Mesenchymal stem cell (in vitro differentiated cells and primary cell): Measurements from ENCODE around the gene HOXD11. TPM values are rescaled to one million over a fixed set of nuclear protein-coding genes. Genes with fewer than 3 reads are reported as not detected.
A peak's percentile ranks its signal among the peaks of the same experiment; 100 is the strongest.

ENCODE experiments used
- DNase-seq: peaks from one replicate; pipeline ENCODE4 v3.0.0-alpha.2; 2013
- H2AFZ ChIP-seq: one replicate; pipeline ENCODE4 v1.6.1; 2013; ENCODE audit warnings: low read depth, mild to moderate bottlenecking, control low read depth, inconsistent platforms, low read length, moderate library complexity
- H2AK5ac ChIP-seq: 2 replicates; pipeline ENCODE4 v1.6.1; 2013; ENCODE audit warnings: low read length, moderate library complexity, mild to moderate bottlenecking, inconsistent platforms; ENCODE audit not compliant: severe bottlenecking
- H2BK120ac ChIP-seq: one replicate; pipeline ENCODE4 v1.6.1; 2013; ENCODE audit warnings: low read depth, mild to moderate bottlenecking, inconsistent platforms, low read length, moderate library complexity
- H2BK12ac ChIP-seq, 2 experiments: one replicate each; pipeline ENCODE4 v1.6.1; 2013; ENCODE audit warnings: inconsistent platforms in 2 of 2, low read length in 2 of 2, mild to moderate bottlenecking in 2 of 2, moderate library complexity in 2 of 2, control low read depth in 1 of 2
- H2BK15ac ChIP-seq: one replicate; pipeline ENCODE4 v1.6.1; 2013; ENCODE audit warnings: mild to moderate bottlenecking, low read depth, inconsistent platforms; ENCODE audit not compliant: poor library complexity, severe bottlenecking
- H2BK5ac ChIP-seq: 2 replicates; pipeline ENCODE4 v1.6.1; 2013; ENCODE audit warnings: low read depth, mild to moderate bottlenecking, low read length, control low read depth, inconsistent platforms; ENCODE audit not compliant: poor library complexity, severe bottlenecking
- H3K14ac ChIP-seq, 2 experiments: one replicate each; pipeline ENCODE4 v1.6.1; 2013; ENCODE audit warnings: inconsistent platforms in 2 of 2, low read length in 2 of 2, control low read depth in 1 of 2, mild to moderate bottlenecking in 1 of 2, moderate library complexity in 1 of 2
- H3K18ac ChIP-seq, 2 experiments: one replicate each; pipeline ENCODE4 v1.6.1; 2013; ENCODE audit warnings: inconsistent platforms in 2 of 2, low read length in 2 of 2, control low read depth in 1 of 2, low read depth in 1 of 2, mild to moderate bottlenecking in 1 of 2
- H3K23ac ChIP-seq, 2 experiments: one replicate each; pipeline ENCODE4 v1.6.1; 2013; ENCODE audit warnings: inconsistent platforms in 2 of 2, low read length in 2 of 2, mild to moderate bottlenecking in 2 of 2, moderate library complexity in 2 of 2, control low read depth in 1 of 2
- H3K27ac ChIP-seq: 2 replicates; pipeline ENCODE4 v1.5.1; 2013; ENCODE audit warnings: mild to moderate bottlenecking, moderate library complexity, low read length, control low read depth, inconsistent platforms; ENCODE audit not compliant: poor library complexity, severe bottlenecking
- H3K27me3 ChIP-seq, 2 experiments: 2 replicates each; pipeline versions ENCODE4 v1.6.1 to v1.7.0; 2013; ENCODE audit warnings: low read length in 2 of 2, mild to moderate bottlenecking in 2 of 2, moderate library complexity in 2 of 2, control low read depth in 1 of 2, inconsistent platforms in 1 of 2; ENCODE audit not compliant: control insufficient read depth in 1 of 2, insufficient read depth in 1 of 2
- H3K36me3 ChIP-seq, 2 experiments: 2 replicates each; pipeline versions ENCODE4 v1.6.1 to v1.7.0; 2013; ENCODE audit warnings: low read length in 2 of 2, control low read depth in 1 of 2, inconsistent platforms in 1 of 2, low read depth in 1 of 2, mild to moderate bottlenecking in 1 of 2; ENCODE audit not compliant: insufficient read depth in 2 of 2, control insufficient read depth in 1 of 2
- H3K4ac ChIP-seq, 2 experiments: one replicate each; pipeline ENCODE4 v1.6.1; 2013; ENCODE audit warnings: inconsistent platforms in 2 of 2, low read length in 2 of 2, mild to moderate bottlenecking in 2 of 2, moderate library complexity in 2 of 2, control low read depth in 1 of 2, low read depth in 1 of 2
- H3K4me1 ChIP-seq: 2 replicates; pipeline ENCODE4 v1.6.1; 2013; ENCODE audit warnings: low read depth, low read length, control low read depth; ENCODE audit not compliant: control insufficient read depth, insufficient read depth
- H3K4me2 ChIP-seq: 2 replicates; pipeline ENCODE4 v1.6.1; 2013; ENCODE audit warnings: low read length, mild to moderate bottlenecking, inconsistent platforms; ENCODE audit not compliant: poor library complexity, severe bottlenecking
- H3K4me3 ChIP-seq, 2 experiments: 2 replicates each; pipeline versions ENCODE4 v1.5.1 to v1.7.0; 2013; ENCODE audit warnings: low read length in 2 of 2, mild to moderate bottlenecking in 2 of 2, control low read depth in 1 of 2, low read depth in 1 of 2; ENCODE audit not compliant: insufficient read depth in 1 of 2
- H3K79me1 ChIP-seq: replicated peaks from 2 replicates; pipeline ENCODE4 v1.6.1; 2013; ENCODE audit warnings: mild to moderate bottlenecking, control low read depth, low read length, inconsistent platforms; ENCODE audit not compliant: poor library complexity, severe bottlenecking
- H3K9ac ChIP-seq: 2 replicates; pipeline ENCODE4 v1.7.0; 2013; ENCODE audit warnings: mild to moderate bottlenecking, low read length, moderate library complexity
- H3K9me3 ChIP-seq: 2 replicates; pipeline ENCODE4 v1.7.0; 2013; ENCODE audit warnings: mild to moderate bottlenecking, low read length; ENCODE audit not compliant: control insufficient read depth
- H4K8ac ChIP-seq: one replicate; pipeline ENCODE4 v1.6.1; 2013; ENCODE audit warnings: inconsistent platforms, mild to moderate bottlenecking, low read length, moderate library complexity
- H4K91ac ChIP-seq: one replicate; pipeline ENCODE4 v1.6.1; 2013; ENCODE audit warnings: mild to moderate bottlenecking, low read length, inconsistent platforms
- WGBS: methylation state at CpG from one replicate; pipeline ENCODE4 v1.1.7; 2013; ENCODE audit warnings: mixed read lengths; 5-methylcytosine and 5-hydroxymethylcytosine counted together
- polyA plus RNA-seq, 2 experiments: library from polyadenylated mRNA; stranded (reverse); fragments of 200-250 nt; gene quantifications; one replicate each; pipeline ENCODE4 v1.2.3, GENCODE V29; 2013

The HOXD11 gene
- polyA plus RNA-seq (2013, experiment 1 of 2): not detected
- polyA plus RNA-seq (2013, experiment 2 of 2): not detected

DNA sequence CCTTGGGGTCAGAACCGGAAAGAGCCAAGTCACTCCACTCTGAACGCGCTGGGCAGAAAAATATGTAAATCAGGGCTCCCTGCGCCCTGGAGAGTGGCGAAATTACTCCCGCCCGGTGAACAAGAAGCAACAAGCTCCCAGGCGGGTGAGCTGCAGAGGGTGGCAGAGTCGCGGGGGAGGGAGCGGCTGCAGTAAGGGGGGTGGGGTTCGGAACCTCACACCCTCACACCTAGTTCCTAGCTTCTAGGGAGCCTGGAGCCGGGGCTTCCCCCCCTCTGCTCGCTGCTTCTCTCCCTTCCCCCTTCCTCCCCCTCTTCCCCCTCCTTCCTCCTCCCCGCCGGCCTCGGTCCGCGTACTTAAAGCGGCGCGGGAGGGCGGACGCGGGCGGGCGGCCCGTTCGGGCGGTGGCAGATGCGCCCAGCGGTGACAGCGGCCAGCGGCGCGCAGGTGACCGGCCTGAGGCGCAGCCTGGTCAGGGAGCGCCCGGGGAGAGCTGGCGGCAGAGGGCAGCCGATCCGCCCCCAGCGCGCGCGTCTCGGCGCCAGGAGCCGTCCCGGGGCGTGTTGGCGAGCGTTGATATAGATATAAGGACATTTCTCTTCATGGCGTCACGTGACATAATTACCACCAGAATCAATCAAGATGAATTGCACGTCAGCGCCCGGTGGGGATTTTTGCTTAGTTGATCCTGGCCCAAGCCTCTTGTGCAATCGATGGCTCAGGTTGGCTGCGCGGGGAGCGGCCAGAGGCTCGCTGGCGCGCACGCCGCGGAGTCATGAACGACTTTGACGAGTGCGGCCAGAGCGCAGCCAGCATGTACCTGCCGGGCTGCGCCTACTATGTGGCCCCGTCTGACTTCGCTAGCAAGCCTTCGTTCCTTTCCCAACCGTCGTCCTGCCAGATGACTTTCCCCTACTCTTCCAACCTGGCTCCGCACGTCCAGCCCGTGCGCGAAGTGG is at the start of gene HOXD11:
Gene HOXD11 (plus strand): TSS at position 700 of the 959 bp plus-strand sequence. CDS start 76 bp downstream, at position 776.
- Histone ChIP-seq H3K9ac (no peak within 1 kb of the TSS), H3K36me3 (no peaks in the 10 kb centered on the region), H3K27ac (no peak within 1 kb of the TSS), H3K4ac (no peak within 1 kb of the TSS), H3K23ac (no peak within 1 kb of the TSS), H3K79me1 (no peaks in the 10 kb centered on the region), H2BK15ac (no peak within 1 kb of the TSS), H3K4me1 (peaks cover 22% of the 10 kb centered on the region), H2BK12ac (no peak within 1 kb of the TSS), H2AK5ac (no peak within 1 kb of the TSS), H3K27me3 (peaks cover 90 to 93% of the 10 kb centered on the region in 2 experiments), H3K9me3 (no peaks in the 10 kb centered on the region), H4K91ac (no peak within 1 kb of the TSS), H3K14ac (no peak within 1 kb of the TSS), H2AFZ (no peak within 1 kb of the TSS), H3K18ac (no peak within 1 kb of the TSS), H3K4me2 (peak within 1 kb of the TSS; percentile 5), H2BK120ac (no peak within 1 kb of the TSS), H3K4me3 (peak within 1 kb of the TSS; percentile 27 to 69), H2BK5ac (no peak within 1 kb of the TSS), H4K8ac (no peak within 1 kb of the TSS)
- 1% methylated on average over 44 of the region's 85 CpGs for whole genome bisulfite sequencing
- no peak for DNase-seq

DNA sequence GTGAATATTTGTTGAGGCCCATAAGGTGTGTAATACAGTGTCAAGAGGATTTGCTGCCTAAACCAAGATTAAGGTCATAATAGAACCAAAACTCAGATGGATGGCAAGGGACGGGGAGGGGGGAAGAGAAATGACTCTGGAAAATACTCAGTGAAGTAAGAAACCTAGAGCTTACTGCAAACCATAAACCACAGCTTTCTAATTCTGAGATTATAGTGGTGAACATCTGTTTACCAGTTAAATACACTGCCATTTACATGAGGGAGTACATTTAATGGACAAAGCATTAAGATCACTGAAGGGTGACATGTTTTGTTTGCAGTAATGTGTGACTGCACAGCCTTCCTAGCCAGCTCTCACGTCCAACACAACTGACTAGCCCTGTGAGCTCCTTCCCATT is 43.1 kb upstream of the HOXD11 start:
- Histone ChIP-seq H3K36me3 (no peaks in the 10 kb centered on the region), H3K18ac (no peak overlapping the region), H3K9me3 (no peaks in the 10 kb centered on the region), H3K9ac (no peak overlapping the region), H3K27me3 (peaks cover 57 to 76% of the 10 kb centered on the region in 2 experiments), H4K91ac (no peak overlapping the region), H3K14ac (no peak overlapping the region), H2AK5ac (no peak overlapping the region), H3K79me1 (no peaks in the 10 kb centered on the region), H3K23ac (no peak overlapping the region), H3K4me3 (no peak overlapping the region), H4K8ac (no peak overlapping the region), H2AFZ (no peak overlapping the region), H2BK15ac (no peak overlapping the region), H2BK120ac (no peak overlapping the region), H3K27ac (no peak overlapping the region), H2BK5ac (no peak overlapping the region), H3K4ac (no peak overlapping the region), H2BK12ac (no peak overlapping the region), H3K4me1 (peaks cover 14% of the 10 kb centered on the region), H3K4me2 (no peak overlapping the region)
- no peak for DNase-seq
- WGBS: 45% methylated on average over 1 of the region's 2 CpGs

DNA sequence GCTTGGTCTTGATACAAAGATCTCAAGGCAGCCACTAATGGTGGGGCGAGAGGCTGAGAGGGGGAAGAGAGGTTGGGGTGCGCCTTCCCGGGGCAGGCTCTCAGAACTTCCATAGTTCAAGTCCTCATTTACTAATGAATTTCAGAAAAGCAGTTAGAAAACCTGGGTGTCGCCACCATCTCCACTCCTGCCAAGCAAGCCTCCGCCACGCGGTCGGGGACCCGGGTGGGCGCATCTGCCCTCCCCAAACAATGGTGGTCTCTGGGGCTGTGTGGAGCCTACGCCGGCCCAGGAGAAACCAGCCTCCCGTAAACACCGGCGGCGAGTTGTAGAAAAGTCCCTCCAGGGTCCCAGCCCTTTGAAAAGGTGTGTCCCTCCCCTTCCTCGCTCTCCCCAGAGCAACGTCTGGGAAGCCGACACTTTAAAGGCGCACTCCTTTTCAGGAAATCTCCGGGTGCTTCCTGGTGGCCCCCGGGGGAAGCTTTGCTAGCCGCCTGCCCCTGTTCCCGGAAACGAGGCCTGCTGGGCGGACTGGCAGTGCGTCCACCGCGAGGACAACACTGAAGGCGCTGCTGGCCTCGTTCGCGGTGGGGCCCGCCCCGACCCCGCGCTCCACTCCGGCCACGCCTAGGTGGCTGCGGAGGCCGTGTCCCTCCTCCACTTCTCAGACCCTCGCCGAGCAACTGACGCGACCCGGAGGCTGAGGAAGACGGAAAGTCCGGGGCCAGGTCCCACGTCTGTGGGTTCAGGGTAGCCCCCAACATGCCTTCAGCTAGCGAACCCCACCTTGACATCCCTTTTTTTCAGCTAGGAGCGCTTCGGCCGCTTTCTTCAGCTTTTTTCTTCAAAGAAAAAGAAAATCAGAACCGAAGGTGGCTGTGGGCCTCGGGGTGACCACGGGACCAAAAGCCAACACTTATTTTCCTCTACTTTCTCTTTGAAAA is 40.2 kb upstream of the HOXD11 start:
- no peaks in the 10 kb centered on the region for H3K79me1 ChIP-seq
- H3K4me1 ChIP-seq: peaks cover 14% of the 10 kb centered on the region
- no peaks in the 10 kb centered on the region for H3K36me3 ChIP-seq
- no peak overlapping the region for H3K23ac ChIP-seq
- H3K4me2 ChIP-seq: peak overlapping the region; percentile 9
- no peak overlapping the region for H2BK15ac ChIP-seq
- H3K4ac ChIP-seq: no peak overlapping the region
- no peak overlapping the region for H3K18ac ChIP-seq
- H2AK5ac ChIP-seq: no peak overlapping the region
- no peaks in the 10 kb centered on the region for H3K9me3 ChIP-seq
- no peak for DNase-seq
- WGBS: 20% methylated on average over 54 of the region's 56 CpGs
- no peak overlapping the region for H2BK12ac ChIP-seq
- no peak overlapping the region for H3K14ac ChIP-seq
- no peak overlapping the region for H4K91ac ChIP-seq
- H2BK120ac ChIP-seq: no peak overlapping the region
- H3K27ac ChIP-seq: no peak overlapping the region
- H2BK5ac ChIP-seq: no peak overlapping the region
- H3K27me3 ChIP-seq: peaks cover 77 to 94% of the 10 kb centered on the region in 2 experiments
- no peak overlapping the region for H4K8ac ChIP-seq
- H3K4me3 ChIP-seq: peak overlapping the region in 1 of 2 experiments; percentile 67
- no peak overlapping the region for H2AFZ ChIP-seq
- peak overlapping the region; percentile 51 for H3K9ac ChIP-seq
